NOMO-1 treated with dmso at 0.1 percent for 144 hours (cell line): Measurements from ENCODE around the gene SYNDIG1.

Experiments
- DNase-seq: peaks from one replicate; lab custom pipeline; 2025; ENCODE audit not compliant: unreplicated experiment; lab: John Stamatoyannopoulos, UW

The SYNDIG1 gene

GRCh38 chr20:24469116-24469893 lies at the start of gene SYNDIG1:
Gene SYNDIG1, plus strand, starts transcription at chr20:24469629. Its CDS starts 73,469 bp downstream, at chr20:24543098.
- no peak for DNase-seq

- DNase-seq, result no peak
Observed at GRCh38 chr20:24419786-24420185, 49.6 kb upstream of the SYNDIG1 start.

- no peak for DNase-seq
Observed at GRCh38 chr20:24420567-24420966, 48.9 kb upstream of the SYNDIG1 start.

GRCh38 chr20:24421071-24421470 lies 48.4 kb upstream of the SYNDIG1 start:
- no peak for DNase-seq

DNA sequence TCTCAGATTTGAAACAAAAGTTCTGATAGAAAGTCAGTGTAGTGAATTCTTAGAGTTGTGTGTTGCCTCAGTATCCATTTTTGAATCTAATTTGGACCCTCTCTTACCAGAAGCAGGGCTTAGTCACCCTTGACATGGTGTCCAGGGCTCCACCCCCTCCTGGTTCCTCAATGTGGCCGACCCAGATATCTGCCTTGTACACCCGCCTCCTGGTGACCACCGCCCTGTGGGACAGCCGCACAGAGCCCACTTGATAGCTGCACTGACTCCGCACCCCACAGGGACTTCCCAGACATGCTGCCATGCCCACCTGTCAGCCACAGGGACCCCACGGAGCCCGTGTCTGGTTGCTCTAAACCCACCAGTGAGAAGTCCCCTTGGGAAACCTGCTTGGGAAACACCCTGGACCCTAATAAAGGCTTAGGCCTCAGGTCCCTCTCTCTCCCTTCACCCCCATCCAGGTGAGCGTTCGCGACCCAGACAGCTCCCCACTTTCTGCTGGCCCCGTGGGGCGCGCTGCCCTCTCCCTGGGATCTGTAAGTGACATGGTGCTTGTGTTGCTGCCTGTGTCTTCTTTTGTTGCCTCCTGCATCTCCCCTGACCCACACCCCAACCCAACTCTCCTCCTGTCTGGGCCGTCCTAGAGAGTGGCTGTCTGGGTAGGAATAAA lies 47.2 kb upstream of the SYNDIG1 start:
- no peak for DNase-seq

DNA sequence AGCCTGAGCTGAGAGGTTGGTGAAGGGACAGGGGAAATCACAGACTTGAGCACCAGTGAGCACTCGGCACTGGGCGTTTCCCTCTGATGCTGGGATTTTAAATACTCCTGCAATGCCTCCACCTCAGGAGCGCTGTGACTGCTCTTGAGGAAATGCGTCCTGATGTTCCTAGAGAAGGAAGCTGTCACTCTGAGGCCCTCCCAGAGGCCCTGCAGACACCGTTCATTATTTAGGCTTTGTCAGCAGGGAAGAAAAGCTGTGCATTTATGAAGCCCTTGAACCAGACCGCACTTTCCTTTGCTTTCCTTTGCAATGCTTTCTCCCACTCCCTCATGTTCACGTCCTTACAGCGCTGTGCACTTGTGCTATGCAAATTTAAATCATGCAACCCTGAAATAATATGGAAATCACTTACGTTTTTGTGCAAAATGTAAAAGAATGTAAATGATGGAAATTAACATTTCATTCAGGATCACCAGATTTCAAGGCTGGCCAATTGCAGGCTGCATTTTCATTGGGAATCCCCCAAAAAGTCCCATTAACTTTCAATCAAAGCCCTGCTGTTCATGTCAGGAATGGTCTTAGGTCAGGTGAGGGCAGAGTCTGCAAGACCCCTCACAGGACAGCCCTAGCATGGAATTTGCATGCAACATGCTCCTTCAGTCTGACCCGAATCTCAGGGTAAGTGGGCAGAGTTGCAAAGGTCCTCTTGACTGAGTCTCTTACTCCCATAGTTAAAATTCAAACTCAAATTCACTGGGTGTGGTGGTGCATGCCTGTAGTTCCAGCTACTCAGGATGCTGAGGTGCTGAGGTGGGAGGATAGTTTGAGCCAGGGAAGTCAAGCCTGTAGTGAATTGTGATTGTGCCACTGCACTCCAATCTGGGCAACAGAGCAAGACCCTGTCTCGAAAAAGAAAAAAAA lies 45.8 kb upstream of the SYNDIG1 start:
- no peak for DNase-seq

DNA sequence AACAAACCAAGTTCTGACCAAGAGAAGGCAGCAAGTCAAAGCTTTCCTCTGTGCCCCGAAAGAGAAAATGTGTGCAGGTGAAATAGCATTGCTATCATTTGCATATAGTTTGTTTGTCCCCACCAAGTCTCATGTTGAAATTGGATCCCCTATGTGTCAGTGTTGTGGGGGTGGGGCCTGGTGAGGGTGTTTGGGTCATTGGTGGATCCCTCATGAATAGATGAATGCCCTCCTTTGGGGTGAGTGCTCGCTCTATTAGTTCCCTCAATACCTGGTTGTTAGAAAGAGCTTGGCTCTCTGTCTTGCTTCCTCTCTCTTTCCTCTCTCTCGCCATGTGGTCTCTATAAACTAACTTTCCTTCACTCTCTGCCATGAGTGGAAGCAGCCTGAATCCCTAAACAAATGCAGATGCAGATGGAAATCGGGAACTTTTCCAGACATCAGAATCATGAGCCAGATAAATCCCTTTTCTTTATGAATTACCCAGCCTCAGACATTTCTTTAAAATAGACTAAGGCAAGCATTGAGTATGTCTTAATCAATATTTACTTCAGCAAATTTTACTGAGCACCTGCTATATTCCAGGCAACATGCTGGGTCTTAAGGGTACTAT lies 43.8 kb upstream of the SYNDIG1 start:
- no peak for DNase-seq

- DNase-seq, result no peak
Observed at GRCh38 chr20:24431279-24432045, 38.0 kb upstream of the SYNDIG1 start.

- DNase-seq, result no peak
Observed at GRCh38 chr20:24432046-24432442, 37.4 kb upstream of the SYNDIG1 start.

GRCh38 chr20:24436160-24436559 lies 33.3 kb upstream of the SYNDIG1 start:
- DNase-seq, result no peak

GRCh38 chr20:24437196-24438082 lies 32.0 kb upstream of the SYNDIG1 start:
- DNase-seq, result no peak

DNA sequence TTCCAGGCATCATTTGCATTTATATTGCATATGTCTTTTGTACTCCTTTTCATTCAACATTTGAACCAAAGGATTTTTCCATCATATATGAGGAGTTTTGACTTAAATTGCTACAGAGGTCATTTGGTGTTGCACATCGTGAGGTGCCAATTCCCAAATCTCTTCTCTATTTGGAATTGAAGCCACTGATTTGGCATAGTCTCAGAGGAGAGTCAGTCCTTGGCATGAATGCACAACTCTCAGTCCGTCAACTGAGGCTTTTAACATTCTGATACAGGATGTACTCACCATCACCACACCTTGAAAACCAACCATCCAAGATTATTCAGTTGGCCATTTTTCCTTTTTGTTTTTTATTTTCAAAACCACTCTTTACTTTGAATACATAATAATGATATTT lies 31.1 kb upstream of the SYNDIG1 start:
- DNase-seq, result no peak

- no peak for DNase-seq
Observed at GRCh38 chr20:24439737-24440387, 29.6 kb upstream of the SYNDIG1 start.

DNA sequence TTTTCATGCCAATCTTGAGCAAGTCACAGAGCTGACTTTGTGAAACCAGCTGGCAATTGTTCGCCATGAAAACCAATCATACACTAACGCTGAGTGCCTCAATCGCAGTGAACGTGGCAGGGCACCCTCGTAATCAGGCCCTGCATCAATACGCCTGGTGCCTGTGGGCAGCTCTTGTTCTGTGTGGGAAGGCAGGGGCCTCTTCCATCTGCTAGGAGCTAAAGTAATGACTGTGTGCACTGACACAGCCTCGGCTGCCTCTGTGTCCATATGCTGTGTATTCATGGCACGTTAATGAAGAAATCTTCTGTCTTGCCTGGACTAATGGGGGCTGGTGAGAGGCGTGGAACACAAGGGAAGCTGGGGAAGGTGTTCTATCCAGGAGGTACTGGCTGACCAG lies 27.8 kb upstream of the SYNDIG1 start:
- DNase-seq, result no peak

DNA sequence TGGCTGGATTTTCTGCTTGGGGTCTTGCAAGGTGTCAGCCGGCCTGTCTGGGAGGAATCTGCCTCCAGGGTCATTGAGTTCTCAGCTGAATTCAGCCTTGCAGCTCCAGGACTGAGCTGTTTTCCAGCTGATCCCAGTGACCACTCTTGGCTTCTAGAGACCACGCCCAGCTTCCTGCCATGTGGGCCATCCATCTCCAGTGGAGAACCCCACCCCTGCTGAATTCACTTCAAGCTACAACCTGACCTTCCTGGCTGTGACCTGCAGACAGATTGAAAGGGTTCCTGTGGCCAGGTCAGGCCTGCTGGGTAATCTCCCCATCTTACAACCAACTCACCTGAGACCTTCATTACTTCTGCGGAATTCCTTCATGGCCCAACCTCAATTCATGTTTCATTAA lies 26.5 kb upstream of the SYNDIG1 start:
- no peak for DNase-seq

GRCh38 chr20:24443436-24443835 lies 26.0 kb upstream of the SYNDIG1 start:
- no peak for DNase-seq

DNA sequence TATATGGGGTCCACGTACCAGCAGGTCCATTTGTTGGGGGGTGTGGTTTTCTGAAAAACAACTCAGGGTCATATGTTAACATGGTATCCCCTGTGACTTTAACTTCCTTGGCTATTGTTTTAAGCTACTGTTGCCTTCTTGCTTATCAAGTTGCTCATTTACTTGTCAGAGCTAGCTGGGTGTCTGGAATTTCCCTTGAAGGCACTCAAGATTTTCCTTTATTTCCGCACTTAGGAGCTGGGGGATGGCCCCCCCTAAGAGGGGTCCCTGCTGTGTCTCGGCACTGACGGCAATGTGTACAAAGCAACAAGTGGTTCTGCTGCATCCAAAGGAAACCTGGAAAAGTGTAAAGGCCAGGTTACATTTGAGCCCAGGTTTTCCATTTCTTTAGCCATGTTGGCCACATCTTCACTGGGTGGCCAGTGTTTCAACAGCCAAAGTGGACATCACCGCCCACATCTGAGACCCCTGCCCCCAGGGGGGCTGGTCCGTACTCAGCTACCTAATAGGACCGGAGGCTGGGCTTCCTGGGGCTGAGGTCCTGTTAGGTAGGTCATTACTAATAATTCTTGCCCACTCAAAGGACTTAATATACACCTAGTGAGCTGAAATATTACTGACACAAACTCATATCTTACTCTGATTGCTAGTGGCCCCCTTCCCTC lies 24.8 kb upstream of the SYNDIG1 start:
- DNase-seq, result no peak

GRCh38 chr20:24445510-24446170 lies 23.8 kb upstream of the SYNDIG1 start:
- no peak for DNase-seq
